Measurements from ENCODE around the gene ADSS1.

DNA sequence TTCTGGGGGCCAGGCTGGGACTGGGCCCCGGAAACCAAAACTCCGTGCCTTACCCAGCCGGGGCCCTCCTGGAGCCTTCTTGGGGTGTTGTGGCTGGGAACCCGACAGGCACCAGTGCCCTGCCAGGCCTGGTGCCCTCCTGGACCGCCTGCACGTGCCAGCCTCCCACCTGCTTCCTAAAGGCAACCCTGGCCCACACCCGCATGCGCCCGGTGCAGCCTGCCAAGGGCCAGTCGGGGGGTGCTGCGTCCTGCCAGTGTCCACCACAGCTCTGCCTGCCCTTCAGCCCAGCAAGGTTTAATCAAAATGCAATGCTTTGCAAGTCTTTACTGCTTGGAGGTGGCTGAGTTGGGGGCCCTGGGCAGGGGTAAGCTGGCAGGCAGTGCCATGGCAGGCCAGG, 5.2 kb upstream of the ADSS1 start:
- TF ChIP-seq GATA3 (IDR thresholded peaks at IDR 0.05; ENCODE audit: low read depth, low read length) (no peak), GATA2 (IDR thresholded peaks at IDR 0.05; ENCODE audit: low read depth, low read length) (no peak)

All from SH-SY5Y (cell line).